Activated CD4-positive, alpha-beta memory T cell treated with anti-CD3 and anti-CD28 coated beads for 36 hours (primary cell): Measurements from ENCODE around the gene SPATA7. TPM values are rescaled to one million over a fixed set of nuclear protein-coding genes. Genes with fewer than 3 reads are reported as not detected.

Experiments used
- CTCF ChIA-PET: fragments of 350-600 bp; sonication (Branson Sonifier 250); formaldehyde crosslinking; loops from one replicate; lab custom pipeline; 2021; ENCODE audit warnings: antibody characterized with exemption, inconsistent platforms; lab: Charles Lee
- POLR2A ChIA-PET: fragments of 350-600 bp; sonication (Branson Sonifier 250); formaldehyde crosslinking; loops from one replicate; lab custom pipeline; 2021; ENCODE audit warnings: antibody characterized with exemption; lab: Charles Lee
- DNase-seq: peaks from one replicate; pipeline ENCODE4 v3.0.0-alpha.2; 2020
- H3K27ac Mint-ChIP-seq: one replicate; pipeline ENCODE4 v1.8.0; 2021; ENCODE audit warnings: mixed read lengths
- H3K27me3 Mint-ChIP-seq: one replicate; pipeline ENCODE4 v1.8.0; 2021; ENCODE audit warnings: mixed read lengths
- H3K36me3 Mint-ChIP-seq: one replicate; pipeline ENCODE4 v1.8.0; 2021; ENCODE audit warnings: mixed read lengths
- H3K4me1 Mint-ChIP-seq: one replicate; pipeline ENCODE4 v1.8.0; 2021; ENCODE audit warnings: low read depth, mixed read lengths
- H3K4me3 Mint-ChIP-seq: one replicate; pipeline ENCODE4 v1.8.0; 2021; ENCODE audit warnings: mild to moderate bottlenecking, mixed read lengths
- H3K9me3 Mint-ChIP-seq: one replicate; pipeline ENCODE4 v1.8.0; 2021; ENCODE audit warnings: mixed read lengths
- intact Hi-C: fragments of 100-400 bp; cut with micrococcal nuclease; formaldehyde crosslinking; loops from one replicate; pipeline ENCODE4 v1.15.1; 2023
- total RNA-seq, 2 experiments: library from RNA; stranded (reverse); gene quantifications; one replicate each; pipeline ENCODE4 v1.2.3, GENCODE V29; 2021

The SPATA7 gene
- total RNA-seq, 2 experiments from 2014 or later = 4.2 to 4.5 TPM

- no peaks in the 10 kb centered on the region for H3K4me1 Mint-ChIP-seq
- DNase-seq = no peak
- ChIA-PET CTCF (no interaction called here), POLR2A (no interaction called here)
- intact Hi-C loops = no loop called here
- H3K9me3 Mint-ChIP-seq = no peaks in the 10 kb centered on the region
- H3K4me3 Mint-ChIP-seq = no peak overlapping the region
- H3K27ac Mint-ChIP-seq = no peak overlapping the region
- H3K36me3 Mint-ChIP-seq = no peaks in the 10 kb centered on the region
- no peaks in the 10 kb centered on the region for H3K27me3 Mint-ChIP-seq
Observed at GRCh38 chr14:88473791-88474190, 88.3 kb downstream of the SPATA7 start.

GRCh38 chr14:88476214-88476774 lies 90.8 kb downstream of the SPATA7 start:
- CTCF ChIA-PET = no interaction called here

GRCh38 chr14:88476825-88477224 lies 91.4 kb downstream of the SPATA7 start:
- no peak overlapping the region for H3K4me3 Mint-ChIP-seq
- no peak overlapping the region for H3K27ac Mint-ChIP-seq
- no peak for DNase-seq
- no peaks in the 10 kb centered on the region for H3K27me3 Mint-ChIP-seq
- intact Hi-C loops = no loop called here
- H3K4me1 Mint-ChIP-seq = no peaks in the 10 kb centered on the region
- CTCF ChIA-PET = no interaction called here
- H3K36me3 Mint-ChIP-seq = no peaks in the 10 kb centered on the region
- POLR2A ChIA-PET = no interaction called here
- no peaks in the 10 kb centered on the region for H3K9me3 Mint-ChIP-seq

More at GRCh38 chr14:88476214-88476774, 90.8 kb downstream of the SPATA7 start:
- Mint-ChIP-seq H3K27me3 (no peaks in the 10 kb centered on the region), H3K36me3 (no peaks in the 10 kb centered on the region), H3K4me1 (no peaks in the 10 kb centered on the region), H3K9me3 (no peaks in the 10 kb centered on the region), H3K4me3 (no peak overlapping the region), H3K27ac (no peak overlapping the region)
- no peak for DNase-seq
- POLR2A ChIA-PET = no interaction called here
- intact Hi-C loops = no loop called here

GRCh38 chr14:88477513-88478250 lies 92.2 kb downstream of the SPATA7 start:
- no peak overlapping the region for H3K27ac Mint-ChIP-seq
- POLR2A ChIA-PET = no interaction called here
- H3K27me3 Mint-ChIP-seq = peaks cover 6% of the 10 kb centered on the region
- DNase-seq = no peak
- intact Hi-C loops = no loop called here
- no peaks in the 10 kb centered on the region for H3K9me3 Mint-ChIP-seq
- H3K4me3 Mint-ChIP-seq = no peak overlapping the region
- CTCF ChIA-PET = no interaction called here
- H3K36me3 Mint-ChIP-seq = no peaks in the 10 kb centered on the region
- no peaks in the 10 kb centered on the region for H3K4me1 Mint-ChIP-seq

GRCh38 chr14:88478931-88479330 lies 93.5 kb downstream of the SPATA7 start:
- DNase-seq = no peak
- POLR2A ChIA-PET = no interaction called here
- Mint-ChIP-seq H3K4me3 (no peak overlapping the region), H3K27ac (no peak overlapping the region), H3K27me3 (peaks cover 6% of the 10 kb centered on the region), H3K9me3 (no peaks in the 10 kb centered on the region), H3K4me1 (no peaks in the 10 kb centered on the region), H3K36me3 (no peaks in the 10 kb centered on the region)
- CTCF ChIA-PET = no interaction called here
- intact Hi-C loops = no loop called here

- no peak for DNase-seq
- intact Hi-C loops = no loop called here
- peaks cover 6% of the 10 kb centered on the region for H3K27me3 Mint-ChIP-seq
- H3K36me3 Mint-ChIP-seq = no peaks in the 10 kb centered on the region
- no peak overlapping the region for H3K4me3 Mint-ChIP-seq
- ChIA-PET POLR2A (no interaction called here), CTCF (interaction anchor here (0.7 kb wide), 1 partner anchor 12 kb away, joined by 4 read pairs; no protein-coding TSS in a partner anchor)
- H3K9me3 Mint-ChIP-seq = no peaks in the 10 kb centered on the region
- H3K27ac Mint-ChIP-seq = no peak overlapping the region
- H3K4me1 Mint-ChIP-seq = no peaks in the 10 kb centered on the region
Observed at GRCh38 chr14:88479574-88479987, 94.1 kb downstream of the SPATA7 start.

- Mint-ChIP-seq H3K27ac (no peak overlapping the region), H3K9me3 (no peaks in the 10 kb centered on the region), H3K27me3 (peaks cover 13% of the 10 kb centered on the region), H3K36me3 (no peaks in the 10 kb centered on the region), H3K4me1 (no peaks in the 10 kb centered on the region), H3K4me3 (no peak overlapping the region)
- ChIA-PET CTCF (interaction anchor here (1.1 kb wide), 1 partner anchor 11 kb away, joined by 5 read pairs; no protein-coding TSS in a partner anchor), POLR2A (no interaction called here)
- no peak for DNase-seq
- intact Hi-C loops = no loop called here
Observed at GRCh38 chr14:88481059-88481458, 95.6 kb downstream of the SPATA7 start.

- no peak overlapping the region for H3K27ac Mint-ChIP-seq
- no peaks in the 10 kb centered on the region for H3K9me3 Mint-ChIP-seq
- CTCF ChIA-PET = interaction anchor here (1.1 kb wide), 1 partner anchor 10 kb away, joined by 5 read pairs; no protein-coding TSS in a partner anchor
- intact Hi-C loops = no loop called here
- no peak for DNase-seq
- H3K36me3 Mint-ChIP-seq = no peaks in the 10 kb centered on the region
- H3K4me3 Mint-ChIP-seq = no peak overlapping the region
- no peaks in the 10 kb centered on the region for H3K4me1 Mint-ChIP-seq
- POLR2A ChIA-PET = no interaction called here
- peaks cover 15% of the 10 kb centered on the region for H3K27me3 Mint-ChIP-seq
Observed at GRCh38 chr14:88481794-88482193, 96.3 kb downstream of the SPATA7 start.

- no peak for DNase-seq
- ChIA-PET POLR2A (no interaction called here), CTCF (no interaction called here)
- Mint-ChIP-seq H3K27ac (no peak overlapping the region), H3K9me3 (no peaks in the 10 kb centered on the region), H3K27me3 (peaks cover 15% of the 10 kb centered on the region), H3K36me3 (no peaks in the 10 kb centered on the region), H3K4me3 (no peak overlapping the region), H3K4me1 (no peaks in the 10 kb centered on the region)
- intact Hi-C loops = no loop called here
Observed at GRCh38 chr14:88482524-88482923, 97.1 kb downstream of the SPATA7 start.

Other genes starting within 250 kb of the SPATA7 start
- gene KCNK10, start 62.4 kb upstream of the SPATA7 start, total RNA-seq = not detected
- gene PTPN21, start 169.3 kb downstream of the SPATA7 start, total RNA-seq = under 1 TPM in 1 of 2 experiments, not detected in 1; 0.17 TPM
- 10 to 100 TPM; 43.7 to 45.2 TPM for gene ZC3H14, start 177.4 kb downstream of the SPATA7 start, total RNA-seq